ENCODE data around the gene HTT-AS.

Gene HTT-AS

DNA sequence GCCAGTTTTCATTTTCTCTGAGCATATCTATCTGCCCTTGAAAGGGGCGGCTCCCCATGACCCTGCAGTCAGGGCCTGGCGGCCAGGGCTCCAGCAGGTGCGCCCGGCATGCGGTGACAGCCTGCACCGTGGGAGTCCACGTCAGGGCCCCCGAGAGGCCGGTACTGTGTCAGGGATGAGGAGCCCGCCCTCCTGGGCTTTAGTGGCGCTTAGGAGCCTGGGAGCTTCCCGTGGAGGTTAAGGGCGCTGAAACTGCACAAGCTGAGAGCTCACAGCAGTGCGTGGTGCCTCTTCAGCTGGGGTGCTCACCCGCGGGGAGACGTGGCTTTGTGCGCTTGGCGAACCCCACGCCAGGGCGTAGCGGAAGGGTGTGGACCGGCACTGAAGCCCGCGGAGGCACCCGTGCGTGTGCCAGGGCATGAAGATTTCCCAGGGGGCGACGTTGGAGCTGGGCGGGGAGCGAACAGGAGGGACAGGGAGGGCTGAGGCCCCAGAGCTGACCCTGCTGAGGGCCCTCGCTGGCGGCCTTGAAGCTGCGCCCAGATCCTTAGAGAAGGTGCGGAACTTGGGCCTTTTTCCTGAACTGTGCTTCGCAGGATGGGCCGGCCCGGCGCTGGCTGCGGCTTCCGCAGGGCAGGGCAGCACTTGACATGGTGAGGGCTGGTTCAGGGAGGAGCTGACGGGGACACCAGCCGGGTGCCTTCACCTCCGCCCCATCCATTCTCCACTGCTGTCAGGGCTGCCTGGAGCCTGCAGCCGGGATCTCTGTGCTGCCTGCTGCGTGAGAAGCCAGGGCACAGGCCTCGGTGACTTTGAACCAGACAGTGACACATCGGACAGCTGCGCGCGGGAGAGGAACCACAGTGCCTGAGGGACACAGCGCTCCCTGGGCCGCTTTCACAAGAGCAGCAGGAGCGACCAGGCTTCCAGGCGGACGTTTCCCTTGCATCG lies 32.9 kb downstream of the HTT-AS start:
- Histone ChIP-seq H3K79me2 (ENCODE audit: low read length) (peaks cover 4% of the 10 kb centered on the region), H3K4me3 (ENCODE audit: low read length) (peak overlapping the region; percentile 80), H3K36me3 (replicated peaks; ENCODE audit: insufficient read depth, low read length) (no peaks in the 10 kb centered on the region), H3F3A (ENCODE audit: insufficient read depth, low read length) (peaks cover 23% of the 10 kb centered on the region), H2AFZ (ENCODE audit: low read length) (peak overlapping the region; percentile 90), H3K9ac (ENCODE audit: low read length) (peak overlapping the region; percentile 77), H3K4me1 (ENCODE audit: low read length) (peaks cover 16% of the 10 kb centered on the region), H3K27me3 (replicated peaks; ENCODE audit: insufficient read depth, low read length) (0 out of 2 replicates have a peak, but pooled peaks cover 7% of the 10 kb centered on the region), H3K4me2 (ENCODE audit: low read depth, low read length) (peak overlapping the region; percentile 93), H4K20me1 (ENCODE audit: insufficient read depth, low read length) (no peaks in the 10 kb centered on the region), H3K27ac (ENCODE audit: low read length) (peak overlapping the region; percentile 57; the same call in 1 of the 2 replicates), H3K9me2 (replicated peaks; ENCODE audit: insufficient read depth, low read length) (no peaks in the 10 kb centered on the region), H3K9me3 (replicated peaks; ENCODE audit: insufficient read depth, low read length) (no peaks in the 10 kb centered on the region)
- TF ChIP-seq EZH2 (optimal IDR thresholded peaks at IDR 0.05; ENCODE audit: low read depth, low read length): no peak
- TF ChIP-seq, protein P1, sequence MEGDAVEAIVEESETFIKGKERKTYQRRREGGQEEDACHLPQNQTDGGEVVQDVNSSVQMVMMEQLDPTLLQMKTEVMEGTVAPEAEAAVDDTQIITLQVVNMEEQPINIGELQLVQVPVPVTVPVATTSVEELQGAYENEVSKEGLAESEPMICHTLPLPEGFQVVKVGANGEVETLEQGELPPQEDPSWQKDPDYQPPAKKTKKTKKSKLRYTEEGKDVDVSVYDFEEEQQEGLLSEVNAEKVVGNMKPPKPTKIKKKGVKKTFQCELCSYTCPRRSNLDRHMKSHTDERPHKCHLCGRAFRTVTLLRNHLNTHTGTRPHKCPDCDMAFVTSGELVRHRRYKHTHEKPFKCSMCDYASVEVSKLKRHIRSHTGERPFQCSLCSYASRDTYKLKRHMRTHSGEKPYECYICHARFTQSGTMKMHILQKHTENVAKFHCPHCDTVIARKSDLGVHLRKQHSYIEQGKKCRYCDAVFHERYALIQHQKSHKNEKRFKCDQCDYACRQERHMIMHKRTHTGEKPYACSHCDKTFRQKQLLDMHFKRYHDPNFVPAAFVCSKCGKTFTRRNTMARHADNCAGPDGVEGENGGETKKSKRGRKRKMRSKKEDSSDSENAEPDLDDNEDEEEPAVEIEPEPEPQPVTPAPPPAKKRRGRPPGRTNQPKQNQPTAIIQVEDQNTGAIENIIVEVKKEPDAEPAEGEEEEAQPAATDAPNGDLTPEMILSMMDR (IDR thresholded peaks at IDR 0.05; ENCODE audit: low read length): no peak
- peak; percentile 38 for DNase-seq

- H2AFZ ChIP-seq (ENCODE audit: low read length): peak overlapping the region; percentile 90
- TF ChIP-seq EZH2phosphoT487 (IDR thresholded peaks at IDR 0.05; ENCODE audit: low read length) (no peak), EZH2 (optimal IDR thresholded peaks at IDR 0.05; ENCODE audit: low read depth, low read length) (no peak)
- TF ChIP-seq, protein P1 (IDR thresholded peaks at IDR 0.05; ENCODE audit: low read length): no peak
- H3K27me3 ChIP-seq (replicated peaks; ENCODE audit: insufficient read depth, low read length): peaks cover 16% of the 10 kb centered on the region; the same call in 1 of the 2 replicates
- H3F3A ChIP-seq (ENCODE audit: insufficient read depth, low read length): peaks cover 18% of the 10 kb centered on the region
- DNase-seq: peak; percentile 36
- H3K27ac ChIP-seq (ENCODE audit: low read length): peak overlapping the region; percentile 57; the same call in 1 of the 2 replicates
- no peaks in the 10 kb centered on the region for H4K20me1 ChIP-seq (ENCODE audit: insufficient read depth, low read length)
- no peaks in the 10 kb centered on the region for H3K9me2 ChIP-seq (replicated peaks; ENCODE audit: insufficient read depth, low read length)
- no peaks in the 10 kb centered on the region for H3K9me3 ChIP-seq (replicated peaks; ENCODE audit: insufficient read depth, low read length)
- H3K79me2 ChIP-seq (ENCODE audit: low read length): peaks cover 4% of the 10 kb centered on the region
- H3K9ac ChIP-seq (ENCODE audit: low read length): peak overlapping the region; percentile 77
- H3K4me3 ChIP-seq (ENCODE audit: low read length): peak overlapping the region; percentile 80
- no peaks in the 10 kb centered on the region for H3K36me3 ChIP-seq (replicated peaks; ENCODE audit: insufficient read depth, low read length)
- peak overlapping the region; percentile 93 for H3K4me2 ChIP-seq (ENCODE audit: low read depth, low read length)
- peaks cover 10% of the 10 kb centered on the region for H3K4me1 ChIP-seq (ENCODE audit: low read length)
Observed at GRCh38 chr4:3040452-3041191, 33.7 kb downstream of the HTT-AS start.

DNA sequence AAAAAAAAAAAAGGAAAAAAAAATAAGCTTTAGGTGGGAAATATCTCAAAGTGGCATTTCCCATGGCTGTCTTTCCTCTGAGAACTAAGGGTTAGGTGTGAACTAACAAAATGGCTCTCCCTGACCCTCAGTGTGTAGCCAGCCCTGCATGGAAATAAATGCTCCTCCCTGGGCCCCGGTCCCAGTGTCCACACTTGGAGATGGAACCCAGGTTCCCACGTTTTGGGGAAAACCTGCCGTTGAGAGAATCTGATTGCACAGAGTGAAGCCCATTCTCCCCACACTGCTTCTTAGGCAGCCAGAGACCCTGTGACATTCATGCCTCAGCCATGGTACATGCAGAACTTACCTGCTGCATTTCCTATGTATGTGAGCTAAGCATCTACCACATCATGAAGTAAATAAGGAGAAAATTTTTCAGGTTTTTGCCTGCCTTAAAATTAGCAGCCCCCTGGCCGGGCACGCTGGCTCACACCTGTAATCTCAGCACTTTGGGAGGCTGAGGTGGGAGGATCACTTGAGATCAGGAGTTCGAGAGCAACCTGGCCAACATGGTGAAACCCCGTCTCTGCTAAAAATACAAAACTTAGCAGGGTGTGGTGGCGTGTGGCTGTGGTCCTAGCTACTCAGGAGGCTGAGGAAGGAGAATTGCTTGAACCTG lies 34.5 kb downstream of the HTT-AS start:
- Histone ChIP-seq H3K4me3 (ENCODE audit: low read length) (no peak overlapping the region), H2AFZ (ENCODE audit: low read length) (no peak overlapping the region), H3K27me3 (replicated peaks; ENCODE audit: insufficient read depth, low read length) (peaks cover 16% of the 10 kb centered on the region; the same call in 1 of the 2 replicates), H3K9ac (ENCODE audit: low read length) (no peak overlapping the region), H3K4me2 (ENCODE audit: low read depth, low read length) (peak overlapping the region; percentile 23; the same call in 1 of the 2 replicates), H3K79me2 (ENCODE audit: low read length) (peaks cover 4% of the 10 kb centered on the region), H3K9me3 (replicated peaks; ENCODE audit: insufficient read depth, low read length) (no peaks in the 10 kb centered on the region), H3F3A (ENCODE audit: insufficient read depth, low read length) (peaks cover 16% of the 10 kb centered on the region), H3K9me2 (replicated peaks; ENCODE audit: insufficient read depth, low read length) (no peaks in the 10 kb centered on the region), H4K20me1 (ENCODE audit: insufficient read depth, low read length) (no peaks in the 10 kb centered on the region), H3K36me3 (replicated peaks; ENCODE audit: insufficient read depth, low read length) (no peaks in the 10 kb centered on the region), H3K4me1 (ENCODE audit: low read length) (peaks cover 8% of the 10 kb centered on the region), H3K27ac (ENCODE audit: low read length) (no peak overlapping the region; the same call in 1 of the 2 replicates)
- DNase-seq: no peak
- TF ChIP-seq, protein P1 (IDR thresholded peaks at IDR 0.05; ENCODE audit: low read length): no peak
- TF ChIP-seq EZH2phosphoT487 (IDR thresholded peaks at IDR 0.05; ENCODE audit: low read length) (no peak), EZH2 (optimal IDR thresholded peaks at IDR 0.05; ENCODE audit: low read depth, low read length) (no peak)

Measured in MM.1S (cell line).